Panc1 (cell line): ENCODE results near the gene CCND1. TPM values are rescaled to one million over a fixed set of nuclear protein-coding genes. Genes with fewer than 3 reads are reported as not detected.

Experiments used
- ATAC-seq: fragments of 200-7000 bp; cut with Tn5 transposase; 2 replicates; pipeline ENCODE4 v1.9.1; 2020; ENCODE audit warnings: mild to moderate bottlenecking, moderate library complexity
- BruUV-seq: library from RNA; stranded (reverse); fragments of 400-500 nt; replicated peaks from 2 replicates; lab custom pipeline; 2021; lab: Mats Ljungman, UMichigan
- CTCF ChIA-PET: fragments of 300-600 bp; sonication (Branson Sonifier 250); formaldehyde crosslinking; loops from one replicate; lab custom pipeline; 2022; ENCODE audit warnings: antibody characterized with exemption; lab: Charles Lee
- POLR2A ChIA-PET: fragments of 300-600 bp; sonication (Branson Sonifier 250); formaldehyde crosslinking; loops from one replicate; lab custom pipeline; 2022; ENCODE audit warnings: antibody characterized with exemption; lab: Charles Lee
- DNase-seq: peaks from one replicate; pipeline ENCODE4 v3.0.0-alpha.2; 2010; ENCODE audit warnings: low read depth, low spot score
- H3K27ac ChIP-seq: 2 replicates; pipeline ENCODE4 v1.5.1; 2011; ENCODE audit warnings: mild to moderate bottlenecking, low read length, inconsistent platforms
- H3K27me3 ChIP-seq: fragments of 200-500 bp; sonication (Bioruptor generic); 2 replicates; pipeline ENCODE4 v1.6.0; 2014; ENCODE audit warnings: low read length, inconsistent platforms; ENCODE audit not compliant: control insufficient read depth, insufficient read depth
- H3K36me3 ChIP-seq: fragments of 200-500 bp; sonication (Bioruptor generic); 2 replicates; pipeline ENCODE4 v1.5.1; 2014; ENCODE audit warnings: inconsistent platforms, mild to moderate bottlenecking, low read length, moderate library complexity; ENCODE audit not compliant: control insufficient read depth, insufficient read depth
- H3K4me1 ChIP-seq: 2 replicates; pipeline ENCODE4 v1.5.1; 2011; ENCODE audit warnings: inconsistent platforms, mild to moderate bottlenecking, low read length, moderate library complexity; ENCODE audit not compliant: control insufficient read depth, insufficient read depth
- H3K4me3 ChIP-seq, 2 experiments: 2 replicates each; pipeline ENCODE4 v1.5.1; 2011 to 2012; ENCODE audit warnings: low read depth in 2 of 2, low read length in 2 of 2, mild to moderate bottlenecking in 2 of 2, inconsistent platforms in 1 of 2, moderate library complexity in 1 of 2
- H3K9me3 ChIP-seq: fragments of 200-500 bp; sonication (Bioruptor generic); 2 replicates; pipeline ENCODE4 v1.5.1; 2014; ENCODE audit warnings: low read depth, mild to moderate bottlenecking, inconsistent platforms, low read length, moderate library complexity; ENCODE audit not compliant: control insufficient read depth, insufficient read depth
- POLR2AphosphoS5 ChIP-seq: IDR thresholded peaks from 2 replicates; pipeline ENCODE4 v1.6.1; 2012; ENCODE audit warnings: mild to moderate bottlenecking, low read depth, low read length, moderate library complexity
- REST ChIP-seq, 2 experiments: IDR thresholded peaks; 2 replicates each; pipeline ENCODE4 v1.6.1; 2011 to 2012; ENCODE audit warnings: low read depth in 2 of 2, control low read depth in 1 of 2, low read length in 1 of 2, mild to moderate bottlenecking in 1 of 2, moderate library complexity in 1 of 2; ENCODE audit not compliant: insufficient read depth in 1 of 2
- SIN3A ChIP-seq: IDR thresholded peaks from 2 replicates; pipeline ENCODE4 v1.6.1; 2012; ENCODE audit warnings: low read depth, mild to moderate bottlenecking, low read length, moderate library complexity, borderline replicate concordance; ENCODE audit not compliant: insufficient read depth
- TCF7L2 ChIP-seq: IDR thresholded peaks from 2 replicates; pipeline ENCODE4 v1.6.1; 2011; ENCODE audit warnings: mild to moderate bottlenecking, low read depth, low read length, inconsistent platforms
- in situ Hi-C: cut with HindIII; loops from 2 replicates; pipeline ENCODE4 v1.10.0; 2016; ENCODE audit warnings: low sequenced_read_pairs, low pct_unique_long_range_greater_than_20kb
- intact Hi-C: fragments of 100-400 bp; cut with micrococcal nuclease; formaldehyde crosslinking; loops from one replicate; pipeline ENCODE4 v1.10.0; 2022; ENCODE audit not compliant: unreplicated experiment
- total RNA-seq: library from RNA; stranded (reverse); gene quantifications from one replicate; pipeline ENCODE4 v1.2.1, GENCODE V29; 2021; ENCODE audit not compliant: unreplicated experiment
- TF ChIP-seq, protein P1 (sequence below): fragments of 450-650 bp; IDR thresholded peaks from 2 replicates; pipeline ENCODE4 v1.5.1; 2017; ENCODE audit warnings: mild to moderate bottlenecking

Gene CCND1
- total RNA-seq, 1 experiment from 2014 or later: 259 TPM

GRCh38 chr11:69609351-69609750 is 31.6 kb upstream of the CCND1 start:
- Histone ChIP-seq H3K4me1 (no peaks in the 10 kb centered on the region), H3K36me3 (no peaks in the 10 kb centered on the region), H3K4me3 (no peak overlapping the region), H3K27ac (no peak overlapping the region), H3K9me3 (no peaks in the 10 kb centered on the region), H3K27me3 (no peaks in the 10 kb centered on the region)
- no peak for ATAC-seq
- POLR2A ChIA-PET: no interaction called here
- TF ChIP-seq, protein P1, sequence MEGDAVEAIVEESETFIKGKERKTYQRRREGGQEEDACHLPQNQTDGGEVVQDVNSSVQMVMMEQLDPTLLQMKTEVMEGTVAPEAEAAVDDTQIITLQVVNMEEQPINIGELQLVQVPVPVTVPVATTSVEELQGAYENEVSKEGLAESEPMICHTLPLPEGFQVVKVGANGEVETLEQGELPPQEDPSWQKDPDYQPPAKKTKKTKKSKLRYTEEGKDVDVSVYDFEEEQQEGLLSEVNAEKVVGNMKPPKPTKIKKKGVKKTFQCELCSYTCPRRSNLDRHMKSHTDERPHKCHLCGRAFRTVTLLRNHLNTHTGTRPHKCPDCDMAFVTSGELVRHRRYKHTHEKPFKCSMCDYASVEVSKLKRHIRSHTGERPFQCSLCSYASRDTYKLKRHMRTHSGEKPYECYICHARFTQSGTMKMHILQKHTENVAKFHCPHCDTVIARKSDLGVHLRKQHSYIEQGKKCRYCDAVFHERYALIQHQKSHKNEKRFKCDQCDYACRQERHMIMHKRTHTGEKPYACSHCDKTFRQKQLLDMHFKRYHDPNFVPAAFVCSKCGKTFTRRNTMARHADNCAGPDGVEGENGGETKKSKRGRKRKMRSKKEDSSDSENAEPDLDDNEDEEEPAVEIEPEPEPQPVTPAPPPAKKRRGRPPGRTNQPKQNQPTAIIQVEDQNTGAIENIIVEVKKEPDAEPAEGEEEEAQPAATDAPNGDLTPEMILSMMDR: no peak
- no peak for TF ChIP-seq REST (IDR thresholded peaks at IDR 0.05; ENCODE audit: insufficient read depth in 1 of 2, low read depth in 2 of 2, low read length in 1 of 2)
- no peak for TF ChIP-seq SIN3A
- TF ChIP-seq TCF7L2: no peak
- no peak for TF ChIP-seq POLR2AphosphoS5
- CTCF ChIA-PET: no interaction called here
- intact Hi-C loops: no loop called here
- no TSS peak for BruUV-seq
- in situ Hi-C loops: no loop called here
- DNase-seq: no peak

GRCh38 chr11:69611548-69612526 is 29.1 kb upstream of the CCND1 start:
- intact Hi-C loops (no loop called here), in situ Hi-C loops (no loop called here)
- no peak for ATAC-seq
- H3K36me3 ChIP-seq: no peaks in the 10 kb centered on the region
- no peaks in the 10 kb centered on the region for H3K4me1 ChIP-seq
- H3K27me3 ChIP-seq: no peaks in the 10 kb centered on the region
- H3K9me3 ChIP-seq: no peaks in the 10 kb centered on the region
- POLR2A ChIA-PET: no interaction called here
- DNase-seq: no peak
- CTCF ChIA-PET: no interaction called here
- H3K27ac ChIP-seq: no peak overlapping the region
- no peak for TF ChIP-seq TCF7L2
- TF ChIP-seq, protein P1: no peak
- no peak for TF ChIP-seq REST (IDR thresholded peaks at IDR 0.05; ENCODE audit: insufficient read depth in 1 of 2, low read depth in 2 of 2, low read length in 1 of 2)
- no peak for TF ChIP-seq SIN3A
- TF ChIP-seq POLR2AphosphoS5: no peak
- BruUV-seq: no TSS peak
- no peak overlapping the region for H3K4me3 ChIP-seq
